Kidney tubule cell (primary cell): ENCODE measurements around the gene SWAP70.
A peak's percentile ranks its signal among the peaks of the same experiment; 100 is the strongest.

ENCODE experiments used
- DNase-seq: peaks from one replicate; pipeline ENCODE4 v3.0.0-alpha.2; 2018; ENCODE audit warnings: low spot score

SWAP70 gene

DNA sequence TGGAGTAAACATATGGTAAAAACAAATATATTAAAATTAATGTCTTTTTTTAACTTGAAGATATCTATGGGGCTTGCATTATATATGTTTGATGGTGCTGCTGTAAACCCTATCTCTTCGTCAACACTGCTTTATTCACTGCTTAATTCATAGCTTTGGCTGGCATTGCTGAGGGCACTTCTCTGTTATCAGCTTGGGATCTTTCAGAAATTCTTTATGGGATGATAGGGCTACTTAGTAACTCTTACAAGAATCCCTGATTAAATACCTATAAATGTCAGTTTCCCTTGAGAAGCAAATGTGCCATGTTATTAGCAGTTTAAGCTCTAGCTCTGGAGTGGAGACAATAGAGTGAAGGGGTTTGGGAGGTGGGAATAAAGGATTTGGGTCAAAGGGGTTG lies 112.3 kb downstream of the SWAP70 start:
- no peak for DNase-seq

GRCh38 chr11:9777066-9777465 lies 113.2 kb downstream of the SWAP70 start:
- DNase-seq, result no peak

DNA sequence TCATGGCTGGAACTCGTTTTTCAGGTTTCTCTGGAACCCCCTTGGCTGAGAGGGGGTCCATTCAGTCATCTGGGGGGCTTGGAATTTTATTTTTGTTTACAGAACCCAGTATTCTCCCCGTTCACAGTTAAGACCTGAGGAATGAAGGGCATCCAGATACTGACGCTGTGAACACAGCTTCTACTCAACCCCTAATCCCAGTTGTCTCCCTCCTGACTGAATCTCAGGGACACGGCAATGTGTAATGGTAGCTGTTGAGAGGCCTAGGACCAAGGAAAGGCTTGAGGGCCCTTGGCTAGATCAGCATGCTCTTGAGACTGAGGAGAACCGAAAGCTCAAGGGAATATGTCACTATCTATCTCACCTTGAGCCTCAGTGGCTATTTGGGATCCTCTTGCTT lies 113.6 kb downstream of the SWAP70 start:
- no peak for DNase-seq

GRCh38 chr11:9780929-9781328 lies 117.1 kb downstream of the SWAP70 start:
- DNase-seq, result no peak

DNA sequence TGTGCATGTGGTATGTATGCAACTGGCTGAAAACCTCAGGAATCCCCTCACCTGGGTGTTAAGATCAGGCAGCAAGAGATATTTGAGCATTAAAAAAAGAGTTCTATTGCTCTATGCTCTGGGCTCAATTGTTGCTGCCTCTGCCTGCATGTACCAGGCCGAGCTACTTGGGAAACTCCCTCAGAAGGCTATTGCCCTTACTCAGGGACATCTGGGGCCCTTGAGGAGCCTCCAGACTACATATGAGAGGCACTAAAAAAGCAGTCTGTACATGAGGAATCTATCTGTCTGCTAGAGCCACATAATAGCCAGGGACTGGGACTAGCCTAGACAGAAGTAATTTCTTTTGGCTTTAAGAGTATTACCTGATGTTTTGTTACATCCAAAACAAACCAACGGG lies 120.1 kb downstream of the SWAP70 start:
- DNase-seq, result no peak

DNA sequence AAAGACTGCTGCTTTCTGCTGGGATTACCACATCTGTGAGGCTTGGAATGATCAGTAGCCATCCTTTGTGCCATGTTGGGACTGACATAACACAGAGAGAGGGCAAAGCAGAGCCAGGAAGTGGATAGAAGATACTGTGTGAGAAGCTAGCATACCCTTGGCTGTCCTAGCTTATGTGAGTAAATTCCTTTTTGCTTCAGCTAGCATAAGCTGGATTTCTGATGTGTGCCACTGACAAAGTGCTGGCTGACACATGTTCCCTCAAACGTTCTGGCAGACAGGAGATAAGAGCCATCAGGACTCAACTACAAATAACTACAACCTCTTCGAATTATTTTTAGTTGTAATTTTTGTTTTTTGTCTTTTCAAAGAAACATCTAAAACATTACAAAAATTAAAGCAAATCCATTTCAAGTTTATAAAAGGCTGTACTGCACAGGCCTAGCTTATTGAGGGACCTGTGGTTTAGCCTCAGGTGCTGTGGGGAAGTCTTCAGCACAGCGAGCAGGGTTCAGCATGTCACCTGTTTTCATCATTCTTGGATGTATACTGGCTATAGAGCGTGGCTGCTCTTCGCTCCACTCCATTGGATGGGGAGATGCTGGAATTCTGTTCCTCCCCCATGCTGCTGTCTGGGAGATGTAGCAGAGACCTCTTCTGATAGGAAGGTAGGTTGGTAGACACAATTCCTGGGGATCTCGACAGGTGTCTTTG lies 120.9 kb downstream of the SWAP70 start:
- DNase-seq, result no peak

- peak; percentile 73 for DNase-seq
Measured at GRCh38 chr11:9787260-9787659, 123.4 kb downstream of the SWAP70 start.

DNA sequence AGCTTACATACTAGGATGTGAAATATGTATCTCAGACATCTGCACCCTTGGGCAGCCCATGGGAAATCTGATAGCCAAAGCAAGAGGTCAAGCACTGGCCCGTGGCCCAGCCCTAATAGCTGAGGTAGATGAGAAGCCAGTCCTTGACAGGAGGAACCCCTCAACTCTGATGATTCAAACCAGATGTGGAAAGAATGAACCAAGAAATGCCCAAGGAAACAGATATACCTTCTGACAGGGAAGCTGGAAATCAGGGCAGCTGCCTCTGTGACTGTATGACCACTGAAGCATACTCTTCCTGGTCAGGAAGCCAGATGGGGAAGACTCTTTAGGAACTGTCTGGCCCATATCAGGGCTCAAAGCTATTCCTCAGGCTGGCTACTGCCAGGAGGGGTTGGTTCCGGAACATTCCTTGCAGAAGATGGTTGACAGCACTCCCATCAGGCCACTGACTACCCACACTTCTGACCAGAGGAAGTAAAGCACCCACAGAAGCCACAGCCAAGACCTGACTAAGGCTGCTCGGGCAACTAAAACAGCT lies 124.2 kb downstream of the SWAP70 start:
- DNase-seq, result peak; percentile 95

DNA sequence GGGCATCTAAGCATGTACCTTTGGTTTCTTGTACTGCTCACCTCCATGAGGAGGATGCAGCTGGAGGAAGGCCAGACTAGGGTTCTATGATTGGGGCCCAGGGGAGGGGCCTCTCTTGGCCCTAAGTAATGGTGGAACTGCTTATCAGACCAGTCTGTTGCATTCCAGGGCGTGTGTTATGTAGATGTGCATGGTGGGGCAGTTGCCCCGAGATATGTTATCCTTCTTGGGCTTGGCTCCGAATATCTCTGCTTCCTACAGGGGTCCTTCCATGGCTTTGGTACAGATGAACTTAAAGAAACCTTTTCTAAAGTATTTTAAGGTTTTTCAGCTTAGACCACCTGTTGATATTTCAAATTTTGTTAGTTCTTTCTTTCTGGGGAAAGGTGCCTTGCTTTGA lies 126.0 kb downstream of the SWAP70 start:
- no peak for DNase-seq

DNA sequence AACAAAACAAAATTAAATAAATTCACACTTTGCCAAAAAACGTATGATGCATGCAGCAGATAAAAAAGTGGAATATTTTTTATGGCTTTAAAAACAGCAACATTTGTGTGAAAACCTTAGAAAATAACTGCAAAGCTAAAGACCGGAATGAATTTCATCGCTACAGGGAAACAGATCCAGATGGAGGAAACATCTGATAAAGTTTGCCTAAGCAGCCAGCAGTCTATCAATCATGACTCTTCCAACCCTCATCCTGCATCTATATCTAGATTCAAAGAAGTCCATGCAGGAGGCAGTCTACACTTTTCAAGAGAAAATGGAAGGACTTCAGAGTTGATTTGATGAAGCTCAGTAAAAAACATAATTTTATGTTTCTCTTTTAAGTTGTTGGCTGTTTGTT lies 126.8 kb downstream of the SWAP70 start:
- no peak for DNase-seq

DNA sequence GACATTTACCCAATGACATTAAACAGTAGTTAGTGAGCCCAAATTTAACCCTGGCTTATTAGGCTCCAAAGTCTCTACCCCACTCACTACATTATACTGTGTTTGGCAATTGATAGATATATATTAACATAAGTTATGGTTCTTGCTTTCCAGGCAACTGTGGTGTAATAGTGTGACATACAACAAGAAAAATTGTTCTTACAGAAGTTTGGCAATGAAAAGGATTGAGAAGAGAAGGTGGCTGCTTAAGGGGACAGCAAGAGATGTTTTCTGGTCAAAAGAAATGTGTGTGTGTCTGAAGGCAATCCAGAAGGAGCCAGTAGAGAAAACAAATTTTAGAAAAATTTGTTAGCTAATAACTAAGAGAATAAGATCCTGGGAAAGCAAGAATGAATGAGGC lies 132.4 kb downstream of the SWAP70 start:
- DNase-seq, result no peak

GRCh38 chr11:9796854-9797253 lies 133.0 kb downstream of the SWAP70 start:
- DNase-seq, result no peak

GRCh38 chr11:9797300-9797699 lies 133.4 kb downstream of the SWAP70 start:
- no peak for DNase-seq

- no peak for DNase-seq
Measured at GRCh38 chr11:9799886-9800285, 136.0 kb downstream of the SWAP70 start.

- peak; percentile 8 for DNase-seq
Measured at GRCh38 chr11:9802291-9802861, 138.5 kb downstream of the SWAP70 start.
